K562 (cell line): ENCODE results near the gene RTL10. TPM values are rescaled to one million over a fixed set of nuclear protein-coding genes. Genes with fewer than 3 reads are reported as not detected.

Experiments
- ATAC-seq: fragments of 200-7000 bp; cut with Tn5 transposase; 3 replicates; pipeline ENCODE4 v1.9.1; 2020; ENCODE audit warnings: moderate library complexity
- BruUV-seq: library from RNA; stranded (reverse); fragments of 400-500 nt; replicated peaks from 2 replicates; lab custom pipeline; 2021; lab: Mats Ljungman, UMichigan
- CTCF ChIA-PET: fragments of 300-600 bp; formaldehyde crosslinking; extraction: SDS; loops from one replicate; lab custom pipeline; 2021; ENCODE audit warnings: low intra/inter-chr PET ratio; lab: Yijun Ruan, JAX
- POLR2A ChIA-PET: fragments of 300-600, 350-650 bp; sonication (Branson Sonifier 250); formaldehyde crosslinking; extraction: SDS; loops from one replicate; lab custom pipeline; 2021; ENCODE audit warnings: antibody characterized with exemption, inconsistent platforms; lab: Yijun Ruan, JAX
- DNase-seq, 4 experiments: peaks; one replicate each; pipeline versions ENCODE4 v3.0.0 to v3.0.0-alpha.2; 2011 to 2018; ENCODE audit warnings: low spot score in 3 of 4, mixed read lengths in 3 of 4; ENCODE audit errors: extremely low read depth in 1 of 4
- FAIRE-seq: peaks from 2 replicates; lab custom pipeline; 2011; peaks lifted over from hg19 to GRCh38; lab: Jason Lieb, UNC
- H2AFZ ChIP-seq: 2 replicates; pipeline ENCODE4 v1.6.0; 2011; ENCODE audit warnings: low read depth, low read length, control low read depth, inconsistent platforms
- H3K27ac ChIP-seq: fragments of 200-600 bp; 3 replicates; pipeline ENCODE4 v1.8.0; 2011; ENCODE audit warnings: low read depth, mild to moderate bottlenecking, control low read depth, inconsistent platforms, low read length, moderate library complexity, mixed read lengths; ENCODE audit errors: extremely low read depth
- H3K27me3 ChIP-seq, 2 experiments: fragments of 300-600 bp in 1 of 2; 2 replicates in 1 of 2; 3 replicates in 1 of 2; pipeline versions ENCODE4 v1.6.0 to v1.8.0; 2011; ENCODE audit warnings: inconsistent platforms in 2 of 2, low read length in 2 of 2, mild to moderate bottlenecking in 1 of 2, mixed read lengths in 1 of 2, moderate library complexity in 1 of 2; ENCODE audit not compliant: control insufficient read depth in 2 of 2, insufficient read depth in 2 of 2
- H3K36me3 ChIP-seq: fragments of 300-600 bp; 3 replicates; pipeline ENCODE4 v1.8.0; 2011; ENCODE audit warnings: mild to moderate bottlenecking, low read length, inconsistent platforms; ENCODE audit not compliant: control insufficient read depth, insufficient read depth
- H3K4me1 ChIP-seq, 2 experiments: fragments of 200-600 bp in 1 of 2; replicated peaks in 1 of 2; 2 replicates in 1 of 2; 3 replicates in 1 of 2; pipeline versions ENCODE4 v1.5.1 to v1.8.0; 2011; ENCODE audit warnings: inconsistent platforms in 2 of 2, low read length in 2 of 2, mild to moderate bottlenecking in 1 of 2, mixed read lengths in 1 of 2, moderate library complexity in 1 of 2; ENCODE audit not compliant: control insufficient read depth in 2 of 2, insufficient read depth in 2 of 2
- H3K4me2 ChIP-seq: 2 replicates; pipeline ENCODE4 v1.6.1; 2011; ENCODE audit warnings: low read length, control low read depth, inconsistent platforms, mixed read lengths; ENCODE audit not compliant: insufficient read depth
- H3K4me3 ChIP-seq: fragments of 200-600 bp; sonication (generic), shearing (Covaris generic); 2 replicates; pipeline ENCODE4 v1.5.1; 2016; ENCODE audit warnings: control low read depth, inconsistent platforms
- H3K79me2 ChIP-seq: fragments of 200-600 bp; 3 replicates; pipeline ENCODE4 v1.8.0; 2011; ENCODE audit warnings: low read length, inconsistent platforms; ENCODE audit not compliant: control insufficient read depth, insufficient read depth
- H3K9ac ChIP-seq, 2 experiments: 2 replicates each; pipeline versions ENCODE4 v1.6.0 to v1.6.1; 2011; ENCODE audit warnings: low read depth in 2 of 2, low read length in 2 of 2, control low read depth in 1 of 2, inconsistent platforms in 1 of 2, mild to moderate bottlenecking in 1 of 2, mixed read lengths in 1 of 2; ENCODE audit not compliant: insufficient read depth in 1 of 2
- H3K9me1 ChIP-seq: one replicate; pipeline ENCODE4 v1.6.0; 2011; ENCODE audit warnings: inconsistent platforms, mild to moderate bottlenecking, low read length, moderate library complexity; ENCODE audit not compliant: control insufficient read depth, insufficient read depth
- H3K9me3 ChIP-seq: replicated peaks from 2 replicates; pipeline ENCODE4 v1.5.1; 2011; ENCODE audit warnings: low read depth, low read length, inconsistent platforms; ENCODE audit not compliant: control insufficient read depth, insufficient read depth
- H4K20me1 ChIP-seq: replicated peaks from 2 replicates; pipeline ENCODE4 v1.6.1; 2011; ENCODE audit warnings: low read length, inconsistent platforms, mixed read lengths; ENCODE audit not compliant: control insufficient read depth, insufficient read depth
- CBX8 ChIP-seq: fragments of 200-600 bp; sonication (generic); IDR thresholded peaks from 2 replicates; pipeline ENCODE4 v1.6.1; 2012; ENCODE audit warnings: borderline replicate concordance, mixed run types, low read depth, mild to moderate bottlenecking, moderate library complexity, mixed read lengths, low read length, control low read depth, inconsistent platforms; ENCODE audit not compliant: poor library complexity, severe bottlenecking; ENCODE audit errors: extremely low read depth
- HOXB6 ChIP-seq: fragments of 250-450 bp; sonication (Bioruptor Pico); IDR thresholded peaks from 2 replicates; pipeline ENCODE4 v1.5.1; 2022; ENCODE audit warnings: mild to moderate bottlenecking, borderline replicate concordance
- PHB ChIP-seq: fragments of 250-450 bp; sonication (Bioruptor Pico); IDR thresholded peaks from 2 replicates; pipeline ENCODE4 v1.5.0; 2021
- POLR2G ChIP-seq: fragments of 200-400 bp; formaldehyde crosslinking; IDR thresholded peaks from 2 replicates; pipeline ENCODE4 v1.6.1; 2017; ENCODE audit warnings: low read depth, mild to moderate bottlenecking, antibody characterized with exemption, low read length, moderate library complexity
- SMAD3 ChIP-seq: fragments of 450-650 bp; formaldehyde crosslinking; conservative IDR thresholded peaks from 2 replicates; pipeline ENCODE4 v1.4.0; 2020; ENCODE audit warnings: mild to moderate bottlenecking
- TCFL5 ChIP-seq: fragments of 250-450 bp; sonication (Bioruptor Pico); conservative IDR thresholded peaks from 2 replicates; pipeline ENCODE4 v1.6.1; 2021; ENCODE audit warnings: mild to moderate bottlenecking, moderate library complexity, matching md5 sums
- TEAD2 ChIP-seq: fragments of 450-650 bp; IDR thresholded peaks from 2 replicates; pipeline ENCODE4 v1.6.1; 2016; ENCODE audit warnings: missing genetic modification characterization, control low read depth, missing compliant biosample characterization
- ZBTB7A ChIP-seq: IDR thresholded peaks from 2 replicates; pipeline ENCODE4 v1.6.1; 2011; ENCODE audit warnings: low read depth, mild to moderate bottlenecking, low read length, moderate library complexity, borderline replicate concordance; ENCODE audit not compliant: control insufficient read depth
- WGBS: fragments of 100-300 bp; shearing (Covaris generic); methylation state at CpG from one replicate; pipeline ENCODE4 v1.1.6; 2016; ENCODE audit warnings: low coverage, mixed read lengths; ENCODE audit not compliant: insufficient coverage; ENCODE audit errors: missing lambda C conversion rate; 5-methylcytosine and 5-hydroxymethylcytosine counted together
- in situ Hi-C: fragments of 300-500 bp; cut with MboI; formaldehyde crosslinking; loops from 4 replicates; pipeline ENCODE4 v1.15.0; 2018; ENCODE audit warnings: inconsistent platforms, mixed read lengths
- intact Hi-C: fragments of 100-400 bp; cut with micrococcal nuclease; formaldehyde crosslinking; loops from 2 replicates; pipeline ENCODE4 v1.14.2; 2022
- polyA plus RNA-seq, 8 experiments: library from polyadenylated mRNA; depleted of rRNA in 4 of 8; stranded (reverse) in 5 of 8; unstranded in 3 of 8; fragments of >200 nt; fragmentation: Nextera tagmentation in 2 of 8; fragmentation: Illumina TruSeq in 1 of 8; extraction: Ambion mirVana in 2 of 8; extraction: Trizol in 1 of 8; gene quantifications; 2 replicates each; pipeline versions ENCODE4 v1.2.1 to v1.2.3, GENCODE V29; 2011 to 2014; ENCODE audit warnings: inconsistent platforms in 1 of 8, missing spikeins in 1 of 8
- total RNA-seq, 7 experiments: library from RNA; depleted of rRNA in 6 of 7; stranded (reverse); fragments of >200 nt in 6 of 7; fragmentation: Illumina TruSeq in 2 of 7; extraction: Trizol in 2 of 7; gene quantifications; 2 replicates each; pipeline versions ENCODE4 v1.2.1 to v1.2.3, GENCODE V29; 2011 to 2021; ENCODE audit warnings: low replicate concordance in 1 of 7
- TF ChIP-seq, protein P1 (sequence below): fragments of 450-650 bp; IDR thresholded peaks from 2 replicates; pipeline ENCODE4 v1.6.1; 2017; ENCODE audit warnings: antibody characterized with exemption, mild to moderate bottlenecking
- TF ChIP-seq, protein P2 (sequence below): fragments of 450-650 bp; IDR thresholded peaks from one replicate; pipeline ENCODE4 v1.6.1; 2018; ENCODE audit warnings: mild to moderate bottlenecking, moderate library complexity; ENCODE audit not compliant: partially characterized antibody
- TF ChIP-seq, protein P3 (sequence below): fragments of 250-450 bp; sonication (Bioruptor Pico); IDR thresholded peaks from 2 replicates; pipeline ENCODE4 v1.5.0; 2021; ENCODE audit warnings: mild to moderate bottlenecking, borderline replicate concordance
- TF ChIP-seq, protein P4 (sequence below): fragments of 250-450 bp; sonication (Bioruptor Pico); IDR thresholded peaks from 2 replicates; pipeline ENCODE4 v1.5.0; 2021

RTL10 gene
- total and polyA plus RNA-seq, 9 of the 15 experiments (the other 6 are each of a cell fraction or from before 2014, with no cell fraction given), result 19.8 to 75.5 (median 32.5) TPM

DNA sequence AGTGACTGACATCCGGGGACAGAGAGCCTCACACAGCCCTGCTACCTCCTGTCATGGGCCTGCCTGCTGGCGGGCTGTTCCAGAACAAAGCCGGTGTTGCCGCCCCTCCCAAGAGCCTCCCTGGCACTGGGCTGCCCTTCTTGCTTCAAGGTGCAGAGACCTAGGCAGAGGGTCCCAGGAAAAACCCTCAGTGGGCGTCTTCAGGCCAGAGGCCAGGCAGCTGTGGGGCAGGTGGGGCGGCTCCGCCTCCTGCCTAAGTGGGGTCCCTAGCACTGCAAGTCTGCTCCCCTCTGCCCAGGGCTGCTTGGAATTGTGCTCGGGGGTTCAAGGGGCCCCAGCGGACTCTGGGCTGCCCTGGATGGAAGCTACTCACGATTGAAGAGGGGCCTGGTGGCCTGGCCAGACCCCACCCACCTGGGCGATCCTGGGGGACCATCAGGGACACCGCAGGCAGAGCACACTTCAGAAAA, 20.4 kb upstream of the RTL10 start:
- H3K36me3 ChIP-seq, result no peaks in the 10 kb centered on the region
- intact Hi-C loops (no loop called here), in situ Hi-C loops (no loop called here)
- ATAC-seq (no peak), DNase-seq (no peak), FAIRE-seq (no peak)
- BruUV-seq, result no TSS peak
- H3K9me3 ChIP-seq, result no peaks in the 10 kb centered on the region
- no peak overlapping the region for H2AFZ ChIP-seq
- ChIA-PET POLR2A (interaction anchor here (0.6 to 4.4 kb wide), 14 partner anchors 8 to 763 kb away, joined by 3 to 26 read pairs (median 4); no protein-coding TSS in a partner anchor), CTCF (no interaction called here)
- H3K9ac ChIP-seq, result peak overlapping the region in 1 of 2 experiments; percentile 81; a peak in 2 of 4 replicates
- peaks cover 8 to 95% of the 10 kb centered on the region in 2 experiments; a peak in 4 of 5 replicates for H3K4me1 ChIP-seq
- H3K4me3 ChIP-seq, result no peak overlapping the region
- no peaks in the 10 kb centered on the region for H3K79me2 ChIP-seq
- H3K9me1 ChIP-seq, result no peaks in the 10 kb centered on the region
- H3K4me2 ChIP-seq, result no peak overlapping the region
- peaks cover 17% of the 10 kb centered on the region for H4K20me1 ChIP-seq
- 61% methylated on average over 12 of the region's 12 CpGs for WGBS
- no peak overlapping the region for H3K27ac ChIP-seq
- peaks cover 0 to 16% of the 10 kb centered on the region in 2 experiments; a peak in 1 of 5 replicates for H3K27me3 ChIP-seq
- TF ChIP-seq POLR2G (peak; percentile 66), HOXB6 (CRISPR knock-in tag) (no peak), ZBTB7A (peak; percentile 10; the same call in 1 of the 2 replicates), PHB (CRISPR knock-in tag) (0 out of 2 replicates have a peak, but pooled peaks have one; percentile 33), CBX8 (no peak), SMAD3 (CRISPR knock-in tag) (no peak), TCFL5 (CRISPR knock-in tag) (no peak), TEAD2 (tag) (no peak)
- TF ChIP-seq, protein P1, sequence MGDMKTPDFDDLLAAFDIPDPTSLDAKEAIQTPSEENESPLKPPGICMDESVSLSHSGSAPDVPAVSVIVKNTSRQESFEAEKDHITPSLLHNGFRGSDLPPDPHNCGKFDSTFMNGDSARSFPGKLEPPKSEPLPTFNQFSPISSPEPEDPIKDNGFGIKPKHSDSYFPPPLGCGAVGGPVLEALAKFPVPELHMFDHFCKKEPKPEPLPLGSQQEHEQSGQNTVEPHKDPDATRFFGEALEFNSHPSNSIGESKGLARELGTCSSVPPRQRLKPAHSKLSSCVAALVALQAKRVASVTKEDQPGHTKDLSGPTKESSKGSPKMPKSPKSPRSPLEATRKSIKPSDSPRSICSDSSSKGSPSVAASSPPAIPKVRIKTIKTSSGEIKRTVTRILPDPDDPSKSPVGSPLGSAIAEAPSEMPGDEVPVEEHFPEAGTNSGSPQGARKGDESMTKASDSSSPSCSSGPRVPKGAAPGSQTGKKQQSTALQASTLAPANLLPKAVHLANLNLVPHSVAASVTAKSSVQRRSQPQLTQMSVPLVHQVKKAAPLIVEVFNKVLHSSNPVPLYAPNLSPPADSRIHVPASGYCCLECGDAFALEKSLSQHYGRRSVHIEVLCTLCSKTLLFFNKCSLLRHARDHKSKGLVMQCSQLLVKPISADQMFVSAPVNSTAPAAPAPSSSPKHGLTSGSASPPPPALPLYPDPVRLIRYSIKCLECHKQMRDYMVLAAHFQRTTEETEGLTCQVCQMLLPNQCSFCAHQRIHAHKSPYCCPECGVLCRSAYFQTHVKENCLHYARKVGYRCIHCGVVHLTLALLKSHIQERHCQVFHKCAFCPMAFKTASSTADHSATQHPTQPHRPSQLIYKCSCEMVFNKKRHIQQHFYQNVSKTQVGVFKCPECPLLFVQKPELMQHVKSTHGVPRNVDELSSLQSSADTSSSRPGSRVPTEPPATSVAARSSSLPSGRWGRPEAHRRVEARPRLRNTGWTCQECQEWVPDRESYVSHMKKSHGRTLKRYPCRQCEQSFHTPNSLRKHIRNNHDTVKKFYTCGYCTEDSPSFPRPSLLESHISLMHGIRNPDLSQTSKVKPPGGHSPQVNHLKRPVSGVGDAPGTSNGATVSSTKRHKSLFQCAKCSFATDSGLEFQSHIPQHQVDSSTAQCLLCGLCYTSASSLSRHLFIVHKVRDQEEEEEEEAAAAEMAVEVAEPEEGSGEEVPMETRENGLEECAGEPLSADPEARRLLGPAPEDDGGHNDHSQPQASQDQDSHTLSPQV, result no peak
- TF ChIP-seq, protein P2, sequence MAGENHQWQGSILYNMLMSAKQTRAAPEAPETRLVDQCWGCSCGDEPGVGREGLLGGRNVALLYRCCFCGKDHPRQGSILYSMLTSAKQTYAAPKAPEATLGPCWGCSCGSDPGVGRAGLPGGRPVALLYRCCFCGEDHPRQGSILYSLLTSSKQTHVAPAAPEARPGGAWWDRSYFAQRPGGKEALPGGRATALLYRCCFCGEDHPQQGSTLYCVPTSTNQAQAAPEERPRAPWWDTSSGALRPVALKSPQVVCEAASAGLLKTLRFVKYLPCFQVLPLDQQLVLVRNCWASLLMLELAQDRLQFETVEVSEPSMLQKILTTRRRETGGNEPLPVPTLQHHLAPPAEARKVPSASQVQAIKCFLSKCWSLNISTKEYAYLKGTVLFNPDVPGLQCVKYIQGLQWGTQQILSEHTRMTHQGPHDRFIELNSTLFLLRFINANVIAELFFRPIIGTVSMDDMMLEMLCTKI, result no peak
- TF ChIP-seq, protein P3, sequence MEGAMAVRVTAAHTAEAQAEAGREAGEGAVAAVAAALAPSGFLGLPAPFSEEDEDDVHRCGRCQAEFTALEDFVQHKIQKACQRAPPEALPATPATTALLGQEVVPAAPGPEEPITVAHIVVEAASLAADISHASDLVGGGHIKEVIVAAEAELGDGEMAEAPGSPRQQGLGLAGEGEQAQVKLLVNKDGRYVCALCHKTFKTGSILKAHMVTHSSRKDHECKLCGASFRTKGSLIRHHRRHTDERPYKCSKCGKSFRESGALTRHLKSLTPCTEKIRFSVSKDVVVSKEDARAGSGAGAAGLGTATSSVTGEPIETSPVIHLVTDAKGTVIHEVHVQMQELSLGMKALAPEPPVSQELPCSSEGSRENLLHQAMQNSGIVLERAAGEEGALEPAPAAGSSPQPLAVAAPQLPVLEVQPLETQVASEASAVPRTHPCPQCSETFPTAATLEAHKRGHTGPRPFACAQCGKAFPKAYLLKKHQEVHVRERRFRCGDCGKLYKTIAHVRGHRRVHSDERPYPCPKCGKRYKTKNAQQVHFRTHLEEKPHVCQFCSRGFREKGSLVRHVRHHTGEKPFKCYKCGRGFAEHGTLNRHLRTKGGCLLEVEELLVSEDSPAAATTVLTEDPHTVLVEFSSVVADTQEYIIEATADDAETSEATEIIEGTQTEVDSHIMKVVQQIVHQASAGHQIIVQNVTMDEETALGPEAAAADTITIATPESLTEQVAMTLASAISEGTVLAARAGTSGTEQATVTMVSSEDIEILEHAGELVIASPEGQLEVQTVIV, result no peak
- TF ChIP-seq, protein P4, sequence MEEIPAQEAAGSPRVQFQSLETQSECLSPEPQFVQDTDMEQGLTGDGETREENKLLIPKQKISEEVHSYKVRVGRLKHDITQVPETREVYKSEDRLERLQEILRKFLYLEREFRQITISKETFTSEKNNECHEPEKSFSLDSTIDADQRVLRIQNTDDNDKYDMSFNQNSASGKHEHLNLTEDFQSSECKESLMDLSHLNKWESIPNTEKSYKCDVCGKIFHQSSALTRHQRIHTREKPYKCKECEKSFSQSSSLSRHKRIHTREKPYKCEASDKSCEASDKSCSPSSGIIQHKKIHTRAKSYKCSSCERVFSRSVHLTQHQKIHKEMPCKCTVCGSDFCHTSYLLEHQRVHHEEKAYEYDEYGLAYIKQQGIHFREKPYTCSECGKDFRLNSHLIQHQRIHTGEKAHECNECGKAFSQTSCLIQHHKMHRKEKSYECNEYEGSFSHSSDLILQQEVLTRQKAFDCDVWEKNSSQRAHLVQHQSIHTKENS (CRISPR knock-in tag), result no peak
